NCI-H446 (cell line): Measurements from ENCODE around the gene PTPRK.

Experiments
- DNase-seq, 2 experiments: peaks; one replicate each; lab custom pipeline; 2025; lab: John Stamatoyannopoulos, UW

The PTPRK gene

DNA sequence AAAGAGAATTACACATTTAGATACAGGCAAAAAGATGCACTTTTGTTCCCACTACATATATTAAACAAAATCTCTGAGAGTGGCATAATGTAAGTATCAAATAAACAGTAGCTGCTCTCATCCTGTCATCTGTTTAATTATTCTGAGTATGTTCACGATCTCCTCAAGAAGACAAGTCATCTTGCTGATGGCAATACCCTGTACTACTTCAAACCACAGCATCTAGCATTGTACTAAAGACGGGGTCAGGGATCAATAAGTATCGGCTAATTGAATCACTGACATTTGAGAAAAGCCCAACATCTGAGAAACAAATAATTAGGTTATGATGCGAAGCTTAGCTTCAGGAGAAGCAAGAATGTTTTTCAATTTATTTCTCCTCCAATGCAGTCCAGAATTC is 175.1 kb downstream of the PTPRK start:
- no peak for DNase-seq

DNA sequence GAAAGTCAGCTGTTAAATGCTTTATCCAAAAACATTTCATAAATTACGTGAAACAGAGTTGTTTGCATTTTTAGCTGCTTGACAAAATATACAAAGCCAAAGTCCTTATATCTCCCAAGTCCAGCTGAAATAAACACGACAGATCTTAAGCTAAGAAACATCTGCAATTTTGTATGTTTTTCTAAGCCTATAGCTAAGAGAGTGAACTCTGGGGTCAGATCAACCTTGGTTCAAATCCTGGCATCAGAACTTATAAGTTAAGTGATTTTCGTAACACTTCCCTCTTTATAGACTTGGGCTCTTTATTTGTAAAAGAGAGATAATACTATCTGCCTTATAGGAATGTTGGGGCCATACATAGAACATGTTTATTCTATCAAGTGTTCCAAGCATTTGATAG is 176.7 kb downstream of the PTPRK start:
- no peak for DNase-seq

DNA sequence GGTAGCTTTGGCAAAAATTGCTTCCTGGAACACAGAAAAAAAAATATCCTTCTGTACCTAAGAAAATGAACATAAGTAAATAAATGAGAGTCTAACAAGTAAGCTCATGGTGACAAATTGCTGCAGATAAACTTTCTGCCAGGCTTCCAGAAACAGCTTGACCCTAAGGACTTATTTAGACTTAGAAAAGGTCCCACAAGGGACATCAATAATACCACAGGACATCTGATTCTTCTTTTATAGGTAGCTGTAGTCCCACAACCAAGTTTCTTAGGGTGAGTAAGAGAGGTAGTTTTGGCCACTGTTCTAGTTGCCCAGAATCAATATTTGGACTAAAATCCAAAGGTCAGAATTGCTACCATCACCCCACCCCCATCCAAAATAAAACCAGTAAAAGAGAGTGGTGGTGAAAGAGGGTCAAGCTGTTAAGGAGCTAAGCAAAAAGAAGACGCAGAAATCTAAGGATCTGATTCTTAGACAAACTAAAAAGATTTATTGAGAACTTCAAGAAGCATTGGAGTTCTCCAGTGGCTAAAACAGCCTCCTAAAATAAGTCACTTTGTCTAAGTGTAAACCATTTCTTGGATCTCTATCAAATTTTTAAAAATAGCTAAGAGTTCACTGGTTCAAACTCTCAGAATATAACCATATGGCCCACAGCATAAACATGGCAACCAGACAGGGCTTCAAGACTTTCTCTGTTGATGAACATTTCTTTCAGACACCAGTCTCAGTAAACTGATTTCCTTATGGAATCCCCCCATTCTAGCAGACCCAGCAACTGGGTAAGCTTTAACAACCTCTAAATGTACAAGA is 180.6 kb downstream of the PTPRK start:
- peak in 1 of 2 experiments; percentile 55 for DNase-seq

DNA sequence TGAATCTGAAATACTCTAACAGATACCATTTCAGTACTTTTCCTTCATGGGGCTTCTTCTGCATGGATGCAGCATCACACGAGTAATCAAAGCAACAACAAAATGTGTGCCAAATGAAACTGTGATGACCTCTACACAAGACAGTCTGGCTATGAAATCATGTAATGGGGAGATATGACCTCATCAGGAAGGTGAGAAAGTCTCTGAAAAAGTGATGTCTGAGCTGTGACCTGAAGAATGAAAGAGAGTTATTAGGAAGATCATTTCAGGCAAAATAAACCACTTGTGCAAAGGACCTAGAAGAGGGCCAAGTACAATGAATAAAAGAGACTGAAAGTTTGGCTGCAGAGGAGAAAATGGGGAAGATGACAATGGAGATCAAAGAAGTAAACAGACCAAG is 182.8 kb downstream of the PTPRK start:
- DNase-seq, result no peak

DNA sequence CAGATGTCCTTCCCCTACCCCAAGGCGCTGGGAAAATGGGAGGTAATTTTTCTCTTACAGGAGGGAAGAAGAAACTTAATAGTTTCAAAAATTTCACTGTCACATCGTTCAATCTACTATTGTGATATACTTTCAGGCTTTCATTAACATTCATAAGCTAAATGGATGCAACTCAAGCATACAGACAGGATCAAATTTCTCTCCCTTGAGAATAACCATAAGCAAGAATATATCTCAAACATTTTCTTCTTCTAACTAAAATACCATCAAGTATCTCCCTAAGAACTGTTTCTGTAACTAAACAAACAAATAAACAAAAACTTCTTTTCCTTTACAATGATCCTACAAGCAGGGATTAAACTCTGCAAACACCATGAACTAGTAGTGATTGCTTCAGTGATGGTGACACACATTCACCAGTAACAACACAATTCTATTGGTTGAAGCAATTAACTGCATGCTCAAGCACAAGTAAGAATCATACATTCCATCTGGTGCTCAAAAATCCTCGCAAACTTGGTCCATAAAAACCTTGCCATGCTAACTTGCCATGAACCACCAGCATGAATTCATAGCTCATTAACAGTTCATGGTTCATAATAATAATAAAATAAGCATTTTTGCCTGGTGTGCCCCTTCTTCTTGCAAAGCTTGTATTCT is 183.8 kb downstream of the PTPRK start:
- no peak for DNase-seq

DNA sequence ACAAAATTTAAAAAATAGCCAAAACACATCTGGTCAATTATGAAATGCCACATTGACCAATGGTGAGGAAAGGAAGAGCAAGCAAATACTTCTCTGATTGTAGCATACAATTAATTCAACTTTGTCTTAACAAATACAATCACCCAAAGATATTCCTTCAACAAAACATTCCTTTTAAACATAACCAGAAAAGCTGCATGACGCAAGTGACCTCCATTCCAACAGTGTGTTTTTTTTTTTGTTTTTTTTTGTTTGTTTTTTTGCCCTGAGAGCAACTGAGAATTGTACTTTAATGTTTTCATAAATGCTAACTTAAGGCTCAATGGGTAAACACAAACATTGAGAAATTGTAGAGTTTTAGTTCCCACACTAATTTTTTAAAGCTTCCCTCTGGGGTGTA is 184.4 kb downstream of the PTPRK start:
- DNase-seq, result no peak

DNA sequence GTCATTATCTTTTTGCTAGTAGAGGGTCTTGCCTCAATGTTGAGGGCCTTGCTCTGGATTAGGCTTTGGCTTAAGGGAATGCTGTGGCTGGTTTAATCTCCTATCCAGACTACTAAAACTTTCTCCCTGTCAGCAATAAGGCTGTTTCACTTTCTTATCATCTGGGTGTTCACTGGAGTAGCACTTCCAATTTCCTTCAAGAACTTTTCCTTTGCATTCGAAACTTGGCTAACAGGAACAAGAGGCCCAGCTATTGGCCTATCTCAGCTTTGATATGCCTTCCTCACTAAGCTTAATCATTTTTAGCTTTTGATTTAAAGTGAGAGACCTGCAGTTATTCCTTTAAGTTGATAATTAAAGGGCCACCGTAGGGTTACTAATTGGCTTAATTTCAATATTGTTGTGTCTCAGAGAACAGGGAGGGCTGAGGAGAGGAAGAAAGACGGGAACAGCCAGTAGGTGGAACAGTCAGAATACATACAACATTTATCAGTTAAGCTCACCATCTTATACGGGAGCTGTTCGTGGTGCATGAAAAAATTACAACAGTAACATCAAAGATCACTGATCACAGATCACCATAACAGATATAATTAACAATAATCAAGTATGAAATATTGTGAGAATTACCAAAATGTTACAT is 186.7 kb downstream of the PTPRK start:
- DNase-seq, result no peak

DNA sequence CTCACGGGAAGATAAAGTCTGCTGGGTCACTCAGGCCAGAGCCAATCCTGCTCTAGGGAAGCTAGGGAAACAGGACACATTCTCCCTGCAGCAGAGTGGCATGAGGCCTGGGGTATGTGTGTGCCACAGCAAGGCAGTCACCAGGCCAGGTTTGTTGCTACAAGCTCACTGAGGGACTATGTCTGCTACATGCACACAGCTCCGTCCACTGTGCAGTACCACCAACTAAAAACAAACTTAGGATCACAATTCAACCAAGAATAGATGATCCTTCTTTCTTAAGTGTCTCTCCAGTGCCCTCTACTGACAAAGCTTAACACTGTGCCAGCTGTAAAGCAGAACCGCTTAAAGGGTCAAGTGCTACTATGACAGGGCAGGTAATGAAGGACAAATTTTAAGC is 192.5 kb downstream of the PTPRK start:
- DNase-seq, result no peak

DNA sequence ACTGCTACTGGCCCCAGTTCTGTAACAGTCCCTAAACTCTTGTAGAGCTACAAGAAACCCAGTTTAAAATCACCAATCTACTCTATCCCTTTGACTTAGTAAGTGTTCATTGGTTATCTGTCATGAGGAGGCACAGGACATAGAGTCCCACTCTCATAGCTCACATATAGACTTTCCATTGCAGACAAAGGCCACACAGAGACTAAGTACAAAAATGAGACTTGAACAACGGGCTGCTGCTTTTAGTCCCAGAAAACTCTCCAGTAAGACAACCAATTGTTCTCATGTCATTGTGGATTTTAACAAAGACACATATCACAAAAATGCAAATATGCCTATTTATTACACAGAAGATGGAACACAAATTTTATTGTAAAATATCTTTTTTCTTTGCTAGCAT is 197.4 kb downstream of the PTPRK start:
- no peak for DNase-seq

DNA sequence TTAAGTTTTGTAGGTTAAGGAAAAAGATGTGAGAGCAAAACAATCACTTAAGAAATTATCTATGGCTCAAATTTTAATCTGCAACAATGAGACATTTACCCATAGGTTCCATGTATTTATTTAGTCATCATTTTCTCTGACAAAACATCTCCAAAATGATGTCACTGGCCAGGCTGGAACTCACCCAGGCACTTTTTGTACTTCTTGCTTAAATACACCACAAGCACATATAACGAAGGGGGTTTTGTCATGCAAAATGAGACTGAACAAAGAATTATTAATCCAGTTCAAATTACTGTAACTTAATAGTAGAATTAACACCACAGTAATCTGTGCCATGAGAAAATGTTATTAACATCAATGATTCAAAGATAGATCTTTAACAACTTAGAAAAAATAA is 200.5 kb downstream of the PTPRK start:
- no peak for DNase-seq

DNA sequence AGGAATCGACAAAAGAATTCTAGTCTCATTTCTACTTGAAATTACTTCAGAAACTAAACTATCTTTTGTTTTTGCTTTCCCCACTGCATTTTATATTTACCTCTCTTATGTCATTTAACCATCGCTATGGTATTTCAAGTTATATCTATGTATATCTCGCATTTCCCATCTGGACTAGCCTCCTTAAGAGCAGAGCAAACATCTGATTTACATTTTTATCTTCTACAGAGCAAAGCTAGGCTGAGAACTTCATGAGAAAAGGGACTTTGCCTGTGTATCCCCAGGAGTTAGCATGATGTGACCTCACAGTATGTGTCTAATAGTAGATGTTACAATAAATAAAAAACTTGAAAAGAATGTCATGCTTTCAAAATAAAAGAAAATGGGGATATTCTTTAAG is 201.2 kb downstream of the PTPRK start:
- DNase-seq, result no peak

DNA sequence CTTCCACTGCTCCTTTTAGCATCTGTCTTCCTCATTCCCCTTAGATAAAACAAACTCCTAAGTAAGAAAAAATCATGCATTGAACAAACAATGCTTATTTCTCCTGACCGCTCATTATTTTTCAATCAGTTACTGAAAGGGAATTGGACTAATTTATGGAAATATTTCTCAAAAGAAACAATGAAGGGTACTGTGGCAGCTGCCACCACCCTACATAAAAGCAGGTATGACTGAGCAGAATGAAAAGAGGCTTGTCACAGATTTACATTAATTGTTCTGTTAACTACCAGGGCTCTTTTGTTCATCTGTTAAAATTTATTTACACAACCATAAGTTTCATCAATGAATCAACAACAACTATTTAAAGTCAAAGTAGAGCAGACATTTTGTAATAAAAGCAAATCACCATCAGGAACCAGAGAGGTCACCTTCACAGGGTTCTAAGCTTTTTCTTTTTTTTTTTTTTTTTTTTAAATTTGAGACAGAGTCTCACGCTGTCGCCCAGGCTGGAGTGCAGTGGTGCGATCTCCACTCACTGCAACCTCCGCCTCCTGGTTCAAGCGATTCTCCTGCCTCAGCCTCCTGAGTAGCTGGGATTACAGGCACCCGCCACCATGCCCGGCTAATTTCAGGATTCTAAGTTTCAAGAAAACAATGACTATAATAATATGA is 204.0 kb downstream of the PTPRK start:
- DNase-seq, result no peak

DNA sequence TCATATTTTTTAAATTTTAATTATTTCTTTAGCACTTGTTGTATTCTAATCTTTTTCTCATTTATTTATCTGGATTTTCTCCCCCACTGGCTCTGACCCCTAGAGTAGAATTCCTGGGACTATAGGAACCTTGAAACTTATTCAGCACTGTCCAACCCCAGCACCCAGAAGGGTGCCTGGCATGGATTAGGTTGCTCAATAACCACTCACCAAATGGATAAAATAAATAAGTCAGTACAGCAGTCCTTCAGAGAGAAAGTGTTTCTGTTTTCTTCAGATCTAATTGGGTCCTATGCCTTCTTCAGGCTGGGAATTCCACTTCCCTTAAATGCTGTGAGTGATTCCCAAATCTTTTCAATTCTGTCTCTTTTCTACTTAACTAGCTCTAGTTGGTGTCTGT is 206.2 kb downstream of the PTPRK start:
- no peak for DNase-seq

DNA sequence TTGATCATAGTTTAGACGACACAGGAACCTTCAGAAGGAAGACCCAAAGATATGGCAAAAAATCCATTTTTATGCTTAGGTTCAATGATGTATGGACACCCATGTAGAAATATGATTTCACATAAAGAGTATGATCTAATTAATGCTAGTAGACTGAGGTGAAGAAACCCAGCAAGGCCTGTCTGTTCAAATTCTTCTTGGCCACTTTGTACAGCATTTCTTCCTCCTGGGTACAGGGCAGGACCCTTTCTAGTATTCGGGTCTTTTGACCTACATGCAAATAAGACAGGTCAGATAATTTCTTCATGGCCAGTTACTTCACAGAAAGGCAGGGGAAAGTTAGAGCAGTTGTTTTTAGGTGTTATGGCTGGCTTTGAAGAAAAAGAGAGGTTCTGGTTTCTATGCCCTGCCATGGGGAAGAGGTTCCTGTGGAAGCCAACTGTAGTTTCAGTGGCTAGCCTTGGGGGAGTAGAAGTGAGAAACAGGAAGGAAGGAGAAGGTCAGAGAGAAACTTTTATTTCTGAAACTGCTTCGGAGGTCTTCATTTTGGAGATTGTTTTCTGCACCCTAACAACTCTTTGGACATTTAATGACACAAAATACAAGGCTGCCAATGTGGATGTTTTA is 208.3 kb downstream of the PTPRK start:
- no peak for DNase-seq

DNA sequence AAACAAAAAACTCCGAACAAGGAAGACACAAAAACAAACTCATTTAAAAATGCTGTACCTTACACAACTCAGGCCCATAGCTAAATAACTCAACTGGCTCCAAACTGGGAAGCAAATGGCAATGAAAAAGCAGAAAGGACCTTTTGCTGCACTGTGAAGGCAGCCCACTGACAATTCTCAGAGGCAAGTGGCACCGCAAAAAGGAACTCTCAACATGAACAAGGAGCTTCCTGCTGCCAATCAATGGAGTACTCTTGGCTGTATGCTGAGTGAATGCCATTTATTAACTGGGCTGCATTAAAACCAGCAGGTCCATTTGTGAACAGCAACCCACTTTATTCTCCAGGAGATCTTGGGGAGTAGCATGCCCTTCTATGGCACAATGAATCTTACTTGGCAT is 209.9 kb downstream of the PTPRK start:
- no peak for DNase-seq

DNA sequence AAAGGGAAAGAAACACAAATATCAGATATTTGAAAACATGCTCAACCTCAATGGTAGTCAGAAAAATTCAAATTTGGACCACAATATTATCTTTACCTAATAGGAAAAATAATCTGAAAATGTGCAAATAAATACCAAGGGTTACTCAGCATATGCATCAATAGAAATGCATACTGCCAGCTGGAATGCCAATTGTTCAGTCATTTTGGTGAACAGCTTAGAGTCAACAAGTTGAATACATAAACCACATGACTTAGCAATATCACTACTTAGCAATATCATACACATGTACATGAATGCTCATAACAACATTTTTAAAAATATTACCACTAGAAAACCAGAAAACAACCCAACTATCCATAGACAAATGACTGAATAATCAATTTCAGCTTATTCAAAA is 212.7 kb downstream of the PTPRK start:
- DNase-seq, result no peak

DNA sequence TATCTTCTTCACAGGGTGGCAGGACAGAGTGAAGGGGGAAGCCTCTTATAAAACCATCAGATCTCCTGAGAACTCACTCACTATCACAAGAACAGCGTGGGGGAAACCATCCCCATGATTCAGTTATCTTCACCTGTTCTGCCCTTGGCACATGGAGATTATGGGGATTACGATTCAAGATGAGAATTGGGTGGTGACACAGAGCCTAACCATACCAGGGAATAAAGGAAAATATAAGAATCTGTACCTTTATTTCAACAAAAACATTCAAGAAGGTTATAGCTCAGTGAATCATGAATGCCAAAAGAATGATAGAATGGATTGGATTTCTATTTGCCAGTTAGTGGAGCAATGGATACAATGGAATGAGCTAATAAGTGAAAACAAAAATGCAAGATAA is 214.4 kb downstream of the PTPRK start:
- no peak for DNase-seq

DNA sequence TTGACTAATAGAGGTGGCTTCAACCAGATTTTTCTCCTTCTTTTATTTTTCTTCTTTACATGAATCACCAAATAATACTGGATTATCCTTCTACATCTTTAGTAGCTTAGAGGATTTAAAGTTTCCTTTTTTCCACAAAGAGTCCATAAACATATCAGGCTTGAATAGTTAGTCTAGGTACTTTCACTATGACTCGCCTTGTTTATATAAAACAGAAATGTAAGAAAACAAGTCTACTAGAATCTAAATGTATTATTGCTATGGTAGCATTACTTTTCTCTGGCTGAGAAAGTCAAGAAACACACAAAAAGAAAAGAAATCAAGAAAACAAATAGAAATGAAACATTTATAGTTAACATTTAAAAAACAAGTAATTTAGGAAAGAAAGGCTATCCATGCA is 215.2 kb downstream of the PTPRK start:
- DNase-seq, result no peak

DNA sequence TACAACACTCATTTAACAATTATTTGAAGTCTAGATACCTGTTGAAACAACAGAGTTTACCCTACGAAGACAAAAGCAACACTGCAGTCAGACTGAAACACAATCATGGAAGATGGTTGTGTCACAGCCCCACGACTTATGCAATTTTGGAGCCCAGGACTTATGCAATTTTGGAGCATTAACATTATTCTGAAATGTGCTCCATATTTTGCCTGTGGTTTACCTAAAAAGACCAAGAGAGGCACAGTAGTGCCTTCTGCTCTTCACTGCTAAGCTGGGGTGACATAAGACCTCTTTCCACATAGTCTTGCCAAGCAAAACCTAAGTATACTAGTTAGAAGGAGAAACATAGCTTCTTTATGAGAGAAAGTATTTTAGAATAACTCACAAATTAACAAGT is 216.5 kb downstream of the PTPRK start:
- DNase-seq, result no peak

DNA sequence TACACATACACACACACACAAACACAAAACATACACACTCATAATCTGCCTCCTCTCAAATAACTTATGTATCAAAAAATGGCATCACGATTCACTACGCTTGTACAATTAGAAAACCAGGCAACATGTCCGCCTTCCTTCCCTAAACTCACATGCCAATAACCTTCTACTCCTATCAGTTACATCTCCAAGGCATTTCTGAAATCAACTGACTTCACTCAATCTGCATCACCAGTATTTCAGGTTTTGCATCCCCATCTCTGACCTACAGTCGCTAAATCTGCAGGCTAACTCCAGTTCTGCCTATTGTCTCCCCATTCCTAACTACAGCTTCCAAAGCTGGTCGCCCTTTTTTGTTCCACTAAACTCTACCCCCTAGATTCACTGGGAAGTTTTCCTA is 217.5 kb downstream of the PTPRK start:
- DNase-seq, result no peak

DNA sequence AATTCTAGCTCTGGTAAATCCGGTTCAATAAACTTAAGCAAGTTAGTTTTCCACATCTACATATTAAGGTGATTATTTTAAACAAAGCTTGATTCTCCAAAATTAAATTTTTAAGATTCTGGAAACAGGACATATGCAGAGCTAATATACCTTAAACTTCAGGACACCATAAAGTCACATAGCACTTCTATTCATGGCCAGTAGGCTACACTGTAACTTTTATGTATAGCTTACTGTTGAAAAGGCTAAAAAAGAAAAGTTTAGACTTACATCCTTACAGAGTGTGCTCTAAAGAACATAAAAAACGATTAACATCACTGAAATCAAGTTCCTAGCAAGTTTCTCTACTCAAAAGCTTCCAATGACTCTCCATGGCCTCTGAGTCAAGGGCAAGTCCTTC is 224.7 kb downstream of the PTPRK start:
- DNase-seq, result no peak

DNA sequence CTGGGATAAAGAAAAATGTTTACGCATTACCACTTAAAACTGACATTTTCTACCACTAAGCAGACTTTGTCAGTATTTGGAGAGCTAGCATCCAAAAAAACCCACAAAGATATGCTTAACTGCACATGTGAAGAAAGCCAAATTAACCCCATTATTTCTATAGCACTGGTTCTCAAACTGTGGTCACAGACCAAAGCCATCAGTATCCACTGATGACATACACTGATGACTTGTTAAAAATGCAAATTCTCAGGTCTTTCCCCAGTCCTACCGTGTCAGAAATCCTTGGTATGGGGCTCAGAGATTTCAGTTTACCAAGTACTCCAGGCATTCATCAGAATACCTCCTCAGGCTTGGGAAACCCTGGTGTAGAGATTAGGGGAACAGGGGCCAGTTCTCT is 230.2 kb downstream of the PTPRK start:
- DNase-seq, result no peak
